Measurements from ENCODE around the gene SNRNP25.

Gene SNRNP25

GRCh38 chr16:71540-72401 lies 18.1 kb downstream of the SNRNP25 start (continued):
- no peak for TF ChIP-seq PRDM2 (tag by site-specific recombination; IDR thresholded peaks at IDR 0.05; ENCODE audit: borderline replicate concordance)
- no peak for TF ChIP-seq ZNF112 (tag by site-specific recombination; IDR thresholded peaks at IDR 0.05)
- no peak for TF ChIP-seq ZNF155 (tag by site-specific recombination; IDR thresholded peaks at IDR 0.05)
- no peak for TF ChIP-seq ZNF580 (tag by site-specific recombination; IDR thresholded peaks at IDR 0.05)
- TF ChIP-seq ZNF645 (tag by site-specific recombination; IDR thresholded peaks at IDR 0.05): no peak
- peak; percentile 58 for TF ChIP-seq ZNF76 (tag by site-specific recombination; IDR thresholded peaks at IDR 0.05; ENCODE audit: borderline replicate concordance, low read depth)
- TF ChIP-seq SALL2 (tag by site-specific recombination; IDR thresholded peaks at IDR 0.05; ENCODE audit: borderline replicate concordance): no peak
- no peak for TF ChIP-seq ZFP3 (tag by site-specific recombination; IDR thresholded peaks at IDR 0.05; ENCODE audit: low read depth)
- TF ChIP-seq ZNF449 (tag by site-specific recombination; IDR thresholded peaks at IDR 0.05): no peak
- peak; percentile 71 for TF ChIP-seq ZBTB17 (tag by site-specific recombination; IDR thresholded peaks at IDR 0.05)
- no peak for TF ChIP-seq INSM2 (tag by site-specific recombination; IDR thresholded peaks at IDR 0.05)
- TF ChIP-seq TRIM28 (IDR thresholded peaks at IDR 0.05; ENCODE audit: borderline replicate concordance, low read length): no peak
- TF ChIP-seq ZNF501 (tag by site-specific recombination; IDR thresholded peaks at IDR 0.05): peak; percentile 48; the same call in 1 of the 2 replicates
- TF ChIP-seq ZNF133 (tag by site-specific recombination; IDR thresholded peaks at IDR 0.05): no peak
- peak; percentile 72 for TF ChIP-seq ZNF600 (tag by site-specific recombination; IDR thresholded peaks at IDR 0.05)
- no peak for TF ChIP-seq MEIS1 (CRISPR knock-in tag; IDR thresholded peaks at IDR 0.05; ENCODE audit: borderline replicate concordance)
- TF ChIP-seq ZBTB21 (tag by site-specific recombination; IDR thresholded peaks at IDR 0.05): peak; percentile 15; the same call in 1 of the 2 replicates
- no peak for TF ChIP-seq ATF2 (tag by site-specific recombination; IDR thresholded peaks at IDR 0.05; ENCODE audit: low read depth)
- peak; percentile 99 for TF ChIP-seq GLIS1 (tag by site-specific recombination; IDR thresholded peaks at IDR 0.05)
- TF ChIP-seq KLF16 (tag by site-specific recombination; IDR thresholded peaks at IDR 0.05): no peak; the same call in 1 of the 2 replicates
- no peak for TF ChIP-seq BCL6B (tag by site-specific recombination; IDR thresholded peaks at IDR 0.05)
- TF ChIP-seq SCRT1 (tag by site-specific recombination; IDR thresholded peaks at IDR 0.05; ENCODE audit: borderline replicate concordance): no peak
- no peak for TF ChIP-seq ZNF132 (tag by site-specific recombination; IDR thresholded peaks at IDR 0.05; ENCODE audit: borderline replicate concordance)
- no peak for TF ChIP-seq ZNF670 (tag by site-specific recombination; IDR thresholded peaks at IDR 0.05; ENCODE audit: low read depth)
- TF ChIP-seq ZNF19 (tag by site-specific recombination; IDR thresholded peaks at IDR 0.05; ENCODE audit: low read depth): no peak
- no peak for TF ChIP-seq ZNF223 (tag by site-specific recombination; IDR thresholded peaks at IDR 0.05)
